Panc1 (cell line): ENCODE results near the gene FZD4.
"Not testable (repeated sequence)": the region's sequence is repeated elsewhere in the genome, so short reads cannot be mapped to it uniquely, and the experiment has no call there.

Experiments used
- POLR2AphosphoS5 ChIP-seq: IDR thresholded peaks from 2 replicates; pipeline ENCODE4 v1.6.1; 2012; ENCODE audit warnings: mild to moderate bottlenecking, low read depth, low read length, moderate library complexity
- TCF7L2 ChIP-seq: IDR thresholded peaks from 2 replicates; pipeline ENCODE4 v1.6.1; 2011; ENCODE audit warnings: mild to moderate bottlenecking, low read depth, low read length, inconsistent platforms
- TF ChIP-seq, protein P1 (sequence below): fragments of 450-650 bp; IDR thresholded peaks from 2 replicates; pipeline ENCODE4 v1.5.1; 2017; ENCODE audit warnings: mild to moderate bottlenecking

DNA sequence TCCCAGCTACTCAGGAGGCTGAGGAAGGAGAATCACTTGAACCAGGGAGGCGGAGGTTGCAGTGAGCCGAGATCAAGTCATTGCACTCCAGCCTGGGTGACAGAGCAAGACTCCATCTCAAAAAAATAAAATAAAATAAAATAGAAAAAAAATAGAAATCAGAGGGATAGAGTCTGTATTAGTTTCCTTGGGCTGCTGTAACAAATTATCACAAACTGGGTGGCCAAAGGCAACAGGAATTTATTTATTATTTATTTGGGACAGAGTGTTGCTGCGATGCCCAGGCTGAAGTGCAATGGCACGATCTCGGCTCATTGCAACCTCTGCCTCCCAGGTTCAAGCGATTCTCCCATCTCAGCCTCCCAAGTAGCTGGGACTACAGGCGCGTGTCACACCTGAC lies 11.7 kb downstream of the FZD4 start:
- TF ChIP-seq, protein P1, sequence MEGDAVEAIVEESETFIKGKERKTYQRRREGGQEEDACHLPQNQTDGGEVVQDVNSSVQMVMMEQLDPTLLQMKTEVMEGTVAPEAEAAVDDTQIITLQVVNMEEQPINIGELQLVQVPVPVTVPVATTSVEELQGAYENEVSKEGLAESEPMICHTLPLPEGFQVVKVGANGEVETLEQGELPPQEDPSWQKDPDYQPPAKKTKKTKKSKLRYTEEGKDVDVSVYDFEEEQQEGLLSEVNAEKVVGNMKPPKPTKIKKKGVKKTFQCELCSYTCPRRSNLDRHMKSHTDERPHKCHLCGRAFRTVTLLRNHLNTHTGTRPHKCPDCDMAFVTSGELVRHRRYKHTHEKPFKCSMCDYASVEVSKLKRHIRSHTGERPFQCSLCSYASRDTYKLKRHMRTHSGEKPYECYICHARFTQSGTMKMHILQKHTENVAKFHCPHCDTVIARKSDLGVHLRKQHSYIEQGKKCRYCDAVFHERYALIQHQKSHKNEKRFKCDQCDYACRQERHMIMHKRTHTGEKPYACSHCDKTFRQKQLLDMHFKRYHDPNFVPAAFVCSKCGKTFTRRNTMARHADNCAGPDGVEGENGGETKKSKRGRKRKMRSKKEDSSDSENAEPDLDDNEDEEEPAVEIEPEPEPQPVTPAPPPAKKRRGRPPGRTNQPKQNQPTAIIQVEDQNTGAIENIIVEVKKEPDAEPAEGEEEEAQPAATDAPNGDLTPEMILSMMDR, result not testable (repeated sequence)
- not testable (repeated sequence) for TF ChIP-seq POLR2AphosphoS5, TCF7L2
